ENCODE data around the gene EWSR1. TPM values are rescaled to one million over a fixed set of nuclear protein-coding genes. Genes with fewer than 3 reads are reported as not detected.

Gene EWSR1
- total RNA-seq, 1 experiment from 2014 or later = 462 TPM

DNA sequence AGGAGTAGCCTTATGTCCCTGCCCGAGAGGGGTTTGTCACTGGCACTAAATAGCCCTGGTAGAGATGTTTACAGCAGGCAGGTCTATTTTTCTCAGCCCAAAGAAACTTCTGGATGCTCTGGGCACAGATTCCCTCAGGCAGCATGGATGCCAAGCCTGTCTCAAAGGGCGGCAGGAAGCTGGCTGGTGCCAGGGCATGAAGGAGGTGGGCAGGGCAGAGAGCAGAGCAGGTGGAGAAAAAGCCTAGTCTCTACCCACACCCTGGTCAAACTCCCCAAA is 34.3 kb downstream of the EWSR1 start:
- H3K14ac ChIP-seq (ENCODE audit: insufficient read depth, low read length) = no peak overlapping the region
- H3K27ac ChIP-seq (ENCODE audit: insufficient read length, low read depth, low read length) = no peak overlapping the region
- Mint-ChIP-seq H3K27me3 (ENCODE audit: low read depth) (peaks cover 3% of the 10 kb centered on the region), H3K4me3 (no peak overlapping the region), H3K9me3 (peaks cover 0 to 3% of the 10 kb centered on the region in 2 experiments; a peak in 2 of 5 replicates), H3K27ac (no peak overlapping the region), H3K4me1 (peaks cover 18 to 21% of the 10 kb centered on the region in 2 experiments), H3K36me3 (ENCODE audit: insufficient read depth in 1 of 3, low read depth in 3 of 3) (peaks cover 24 to 41% (median 26%) of the 10 kb centered on the region in 3 experiments; a peak in 6 of 7 replicates)
- no peak overlapping the region for H2BK15ac ChIP-seq (ENCODE audit: low read depth, low read length)
- H2AFZ ChIP-seq (ENCODE audit: low read length) = no peak overlapping the region
- no peaks in the 10 kb centered on the region for H3K9me3 ChIP-seq (ENCODE audit: control insufficient read depth, low read depth, low read length)
- WGBS (ENCODE audit: extremely low coverage, insufficient read length, low lambda C conversion rate) = no CpG with 5 or more reads among the region's 2 CpGs
- H3K4me2 ChIP-seq (ENCODE audit: insufficient read depth, insufficient read length, low read length) = no peak overlapping the region
- H4K5ac ChIP-seq (ENCODE audit: insufficient read length, low read depth, low read length) = no peak overlapping the region
- H4K20me1 ChIP-seq (ENCODE audit: control insufficient read depth, insufficient read depth, insufficient read length) = no peaks in the 10 kb centered on the region
- H4K8ac ChIP-seq (replicated peaks; ENCODE audit: insufficient read length, low read depth, low read length) = no peak overlapping the region
- TF ChIP-seq, protein P1, sequence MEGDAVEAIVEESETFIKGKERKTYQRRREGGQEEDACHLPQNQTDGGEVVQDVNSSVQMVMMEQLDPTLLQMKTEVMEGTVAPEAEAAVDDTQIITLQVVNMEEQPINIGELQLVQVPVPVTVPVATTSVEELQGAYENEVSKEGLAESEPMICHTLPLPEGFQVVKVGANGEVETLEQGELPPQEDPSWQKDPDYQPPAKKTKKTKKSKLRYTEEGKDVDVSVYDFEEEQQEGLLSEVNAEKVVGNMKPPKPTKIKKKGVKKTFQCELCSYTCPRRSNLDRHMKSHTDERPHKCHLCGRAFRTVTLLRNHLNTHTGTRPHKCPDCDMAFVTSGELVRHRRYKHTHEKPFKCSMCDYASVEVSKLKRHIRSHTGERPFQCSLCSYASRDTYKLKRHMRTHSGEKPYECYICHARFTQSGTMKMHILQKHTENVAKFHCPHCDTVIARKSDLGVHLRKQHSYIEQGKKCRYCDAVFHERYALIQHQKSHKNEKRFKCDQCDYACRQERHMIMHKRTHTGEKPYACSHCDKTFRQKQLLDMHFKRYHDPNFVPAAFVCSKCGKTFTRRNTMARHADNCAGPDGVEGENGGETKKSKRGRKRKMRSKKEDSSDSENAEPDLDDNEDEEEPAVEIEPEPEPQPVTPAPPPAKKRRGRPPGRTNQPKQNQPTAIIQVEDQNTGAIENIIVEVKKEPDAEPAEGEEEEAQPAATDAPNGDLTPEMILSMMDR (conservative IDR thresholded peaks at IDR 0.05) = no peak
- no peaks in the 10 kb centered on the region for H3K4me1 ChIP-seq (ENCODE audit: insufficient read depth, low read length)
- DNase-seq = no peak
- no peak overlapping the region for H3K4ac ChIP-seq (ENCODE audit: low read depth, low read length)
- no peaks in the 10 kb centered on the region for H3K27me3 ChIP-seq (ENCODE audit: insufficient read depth, low read length)
- no peak overlapping the region for H3T11ph ChIP-seq (ENCODE audit: low read length)
- H3K79me2 ChIP-seq (ENCODE audit: insufficient read depth, low read length) = no peaks in the 10 kb centered on the region
- no peak overlapping the region for H2BK120ac ChIP-seq (ENCODE audit: low read depth, low read length, poor library complexity, severe bottlenecking)
- H2BK12ac ChIP-seq (ENCODE audit: insufficient read length, low read depth, low read length) = no peak overlapping the region
- no peaks in the 10 kb centered on the region for H3K79me1 ChIP-seq (ENCODE audit: insufficient read depth, low read depth, low read length, poor library complexity, severe bottlenecking)
- no peak overlapping the region for H3K56ac ChIP-seq (ENCODE audit: insufficient read length, low read depth, low read length)
- H3K18ac ChIP-seq (ENCODE audit: insufficient read length, low read depth, low read length) = no peak overlapping the region
- H2AK5ac ChIP-seq (ENCODE audit: insufficient read length, low read length) = no peak overlapping the region
- H3K23ac ChIP-seq (ENCODE audit: insufficient read length, low read depth, low read length) = no peak overlapping the region
- H2BK20ac ChIP-seq (ENCODE audit: low read depth, low read length, poor library complexity, severe bottlenecking) = no peak overlapping the region
- no peak overlapping the region for H2BK5ac ChIP-seq (ENCODE audit: insufficient read length, low read length)
- H3K23me2 ChIP-seq (ENCODE audit: insufficient read length, low read depth, low read length, poor library complexity, severe bottlenecking) = peaks cover 8% of the 10 kb centered on the region
- H4K91ac ChIP-seq (ENCODE audit: insufficient read length, low read depth, low read length) = no peak overlapping the region
- no peak overlapping the region for H3K9ac ChIP-seq (ENCODE audit: extremely low read depth, insufficient read length, low read length)
